ENCODE results near the gene NUDT4B.
"Not testable (repeated sequence)": the region's sequence is repeated elsewhere in the genome, so short reads cannot be mapped to it uniquely, and the experiment has no call there.

NUDT4B gene

DNA sequence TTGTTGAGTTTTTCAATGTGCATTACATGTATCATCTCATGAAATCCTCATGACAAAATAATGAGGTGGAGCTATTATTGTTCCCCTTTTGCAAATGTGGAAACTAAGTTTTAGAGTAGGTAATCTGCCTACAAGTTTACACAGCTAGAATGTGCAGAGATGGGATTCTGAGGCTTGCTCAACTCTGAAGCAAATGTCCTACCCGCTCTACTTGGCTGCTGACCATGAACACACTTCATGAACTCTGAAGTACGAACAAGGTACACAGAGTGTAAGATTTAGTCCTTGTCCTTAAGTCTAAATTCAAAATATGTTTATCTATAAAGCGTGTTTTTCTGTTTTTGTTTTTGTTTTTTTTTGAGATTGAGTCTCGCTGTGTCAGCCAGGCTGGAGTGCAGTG lies 5.4 kb upstream of the NUDT4B start:
- not testable (repeated sequence) for DNase-seq

DNA sequence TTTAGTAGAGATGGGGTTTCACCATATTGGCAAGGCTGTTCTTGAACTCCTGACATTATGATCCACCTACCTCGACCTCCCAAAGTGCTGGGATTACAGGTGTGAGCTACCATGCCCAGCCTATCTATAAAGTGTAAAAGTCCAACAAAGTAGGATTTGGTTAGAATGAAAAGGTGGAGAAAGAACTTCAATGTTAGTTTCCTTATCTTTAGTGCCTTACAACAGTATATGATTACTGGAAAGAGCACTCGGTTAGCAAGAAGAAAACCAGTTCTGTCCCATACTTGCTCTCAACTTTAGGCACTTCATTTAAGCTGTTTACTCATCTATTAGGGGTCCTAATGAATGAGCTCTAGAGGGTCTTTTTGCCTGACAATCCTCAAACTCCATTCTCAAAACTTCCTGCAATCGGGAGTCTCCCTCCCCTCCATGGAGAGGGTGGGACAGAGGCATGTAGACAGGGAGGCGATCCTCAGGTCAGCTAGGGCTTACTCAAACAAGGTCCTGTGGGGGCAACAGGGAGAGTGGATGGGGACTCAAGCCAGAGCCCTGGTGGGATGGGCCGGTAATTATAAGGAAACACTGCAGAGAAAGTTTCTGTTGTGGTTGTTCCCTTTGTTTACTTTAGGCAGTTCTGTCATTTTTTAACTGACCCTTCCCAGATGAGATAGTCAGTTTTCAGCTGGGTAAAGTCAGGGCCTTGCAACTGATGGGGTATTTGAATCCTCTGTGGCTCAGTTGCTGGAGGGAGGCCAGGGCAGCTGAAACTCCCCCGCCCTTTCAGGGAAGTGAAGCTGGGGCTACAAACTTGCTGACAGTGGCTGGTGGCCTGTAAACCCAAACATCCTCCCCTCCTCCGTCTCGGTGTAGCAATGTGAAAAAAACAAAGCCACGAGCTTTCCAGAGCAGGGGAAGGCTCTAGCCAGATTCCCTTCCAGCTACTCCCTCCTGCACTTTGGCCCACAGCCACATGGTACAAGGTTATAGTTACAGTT lies 4.6 kb upstream of the NUDT4B start:
- DNase-seq = not testable (repeated sequence)

- not testable (repeated sequence) for DNase-seq
Measured at GRCh38 chr1:148749335-148749681, 734 bp downstream of the NUDT4B start.

- not testable (repeated sequence) for DNase-seq
Measured at GRCh38 chr1:148756231-148756630, 7.7 kb downstream of the NUDT4B start.

- DNase-seq = not testable (repeated sequence)
Measured at GRCh38 chr1:148757446-148757845, 8.9 kb downstream of the NUDT4B start.

DNA sequence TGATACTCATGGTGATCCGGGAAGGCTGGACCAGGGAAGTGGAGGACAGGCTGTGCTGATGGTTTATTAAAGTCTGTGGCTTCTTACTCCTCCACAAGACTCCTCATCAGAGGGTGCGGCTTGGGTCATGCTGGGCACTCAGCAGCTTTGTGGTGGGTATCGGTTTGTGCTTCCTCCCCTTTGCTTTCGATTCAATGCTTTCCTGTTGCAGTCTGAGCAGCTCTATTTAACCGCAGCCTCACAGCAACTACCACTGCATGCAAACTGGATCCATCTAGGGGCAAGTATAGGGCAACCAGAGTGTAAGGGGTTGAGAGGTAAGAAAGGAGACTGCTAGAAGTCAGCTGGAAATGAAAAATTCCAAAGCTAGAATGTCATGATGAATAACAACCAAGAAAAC lies 9.8 kb downstream of the NUDT4B start:
- not testable (repeated sequence) for DNase-seq

DNA sequence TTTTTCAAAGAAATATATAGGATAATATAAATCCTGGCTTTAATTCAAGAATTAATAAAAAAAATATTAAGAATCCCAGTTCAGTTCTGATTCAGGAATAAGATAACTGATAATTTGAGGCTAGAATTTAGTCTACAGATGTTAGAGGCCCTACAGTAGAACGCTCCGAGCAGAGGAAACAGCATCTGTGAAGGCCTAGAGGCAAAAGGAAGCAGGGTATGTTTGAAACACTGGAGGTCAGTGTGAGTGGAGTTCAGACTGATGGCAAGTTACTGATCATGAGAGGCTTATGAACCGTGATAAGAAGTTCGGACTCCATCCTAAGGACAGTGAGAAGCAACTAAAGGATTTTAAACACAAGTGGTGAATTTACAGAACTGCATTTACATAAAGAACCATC lies 10.4 kb downstream of the NUDT4B start:
- not testable (repeated sequence) for DNase-seq

DNA sequence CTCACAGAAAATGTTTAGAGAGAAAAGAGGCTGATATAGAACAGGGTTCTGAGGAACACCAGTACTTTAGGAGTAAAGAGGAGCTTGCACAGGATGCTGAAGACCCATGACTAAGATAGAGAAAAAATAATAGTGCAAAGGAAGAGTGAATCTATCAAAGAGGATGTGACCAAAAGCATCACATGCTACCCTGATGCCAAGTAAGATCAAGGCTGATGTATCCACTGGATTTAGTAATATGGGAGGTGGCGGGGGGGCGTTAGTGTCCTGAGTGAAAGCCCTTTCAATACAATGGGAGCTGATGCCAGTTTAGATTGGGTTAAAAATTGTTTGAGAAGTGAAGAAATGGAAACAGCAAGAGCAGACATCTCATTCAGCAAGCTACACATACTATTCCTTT lies 11.2 kb downstream of the NUDT4B start:
- DNase-seq = not testable (repeated sequence)

DNA sequence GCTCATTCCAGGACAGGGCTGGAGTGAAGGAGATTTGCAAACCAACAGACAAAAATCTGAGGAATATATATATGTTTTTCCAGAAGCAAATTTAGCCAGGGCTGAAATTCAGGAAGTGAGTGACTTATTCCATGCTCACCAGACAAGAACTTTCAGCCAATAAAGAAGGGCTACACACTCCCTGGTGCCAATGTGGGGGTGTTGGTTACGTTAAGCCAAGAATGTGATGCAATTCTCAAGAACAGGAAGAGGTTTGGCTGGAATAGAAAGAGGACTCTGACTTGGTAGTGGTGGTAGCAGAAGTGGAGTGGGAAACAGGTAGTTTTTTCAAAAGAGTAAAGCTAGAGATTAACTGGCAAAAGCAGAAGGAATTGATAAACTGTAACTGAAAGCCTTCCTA lies 11.6 kb downstream of the NUDT4B start:
- DNase-seq = not testable (repeated sequence)

GRCh38 chr1:148761360-148761759 lies 12.8 kb downstream of the NUDT4B start:
- not testable (repeated sequence) for DNase-seq

DNA sequence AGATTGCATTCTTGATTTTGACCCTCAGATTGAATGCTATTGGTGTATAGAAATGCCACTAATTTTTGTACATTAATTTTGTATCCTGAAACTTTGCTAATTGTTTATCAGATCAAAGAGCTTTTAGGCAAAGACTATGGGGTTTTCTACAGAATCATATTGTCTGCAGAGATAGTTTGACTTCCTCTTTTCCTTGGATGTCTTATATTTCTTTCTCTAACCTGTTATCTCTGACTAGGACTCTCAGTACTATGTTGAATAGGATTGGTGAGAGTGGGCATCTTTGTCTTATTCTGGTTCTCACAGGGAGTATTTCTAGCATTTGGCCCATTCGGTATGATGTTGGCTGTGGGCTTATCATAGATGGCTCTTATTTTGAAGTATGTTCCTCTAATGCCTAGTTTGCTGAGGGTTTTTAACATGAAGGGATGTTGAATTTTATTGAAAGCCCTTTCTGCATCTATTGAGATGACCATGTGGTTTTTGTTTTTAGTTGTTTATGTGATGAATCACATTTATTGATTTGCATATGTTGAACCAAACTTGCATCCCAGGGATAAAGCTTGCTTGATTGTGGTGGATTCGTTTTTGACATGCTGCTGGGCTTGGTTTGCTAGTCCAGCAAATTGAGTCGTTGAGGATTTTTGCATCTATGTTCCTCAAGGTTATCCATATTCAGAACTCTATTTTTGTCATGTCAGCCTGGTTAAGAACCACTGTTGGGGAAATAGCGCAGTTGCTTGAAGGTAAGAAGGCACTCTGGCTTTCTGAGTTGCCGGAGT lies 16.9 kb downstream of the NUDT4B start:
- DNase-seq = not testable (repeated sequence)

DNA sequence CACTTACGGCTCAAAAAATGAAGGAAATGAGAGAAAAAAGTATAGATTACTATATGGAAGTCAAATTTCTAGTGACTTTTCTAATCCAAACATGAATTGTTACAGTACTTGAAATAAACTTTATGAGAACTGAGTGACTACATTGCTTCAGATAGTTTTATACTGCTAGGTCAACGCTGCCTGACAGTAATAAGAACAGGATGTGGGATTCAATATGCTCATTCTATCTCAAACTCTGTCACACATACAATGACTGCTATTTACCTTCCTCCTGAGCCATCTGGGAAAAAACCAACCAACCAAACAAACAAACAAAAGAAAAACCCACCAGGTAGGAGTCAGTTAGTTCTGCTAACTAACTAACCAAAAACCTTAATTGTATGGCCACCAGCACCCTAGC lies 20.0 kb downstream of the NUDT4B start:
- not testable (repeated sequence) for DNase-seq

- not testable (repeated sequence) for DNase-seq
Measured at GRCh38 chr1:148769495-148769894, 20.9 kb downstream of the NUDT4B start.

- DNase-seq = not testable (repeated sequence)
Measured at GRCh38 chr1:148773690-148774089, 25.1 kb downstream of the NUDT4B start.

- not testable (repeated sequence) for DNase-seq
Measured at GRCh38 chr1:148774102-148774501, 25.5 kb downstream of the NUDT4B start.

- DNase-seq = not testable (repeated sequence)
Measured at GRCh38 chr1:148775263-148775662, 26.7 kb downstream of the NUDT4B start.

GRCh38 chr1:148777649-148778048 lies 29.1 kb downstream of the NUDT4B start:
- not testable (repeated sequence) for DNase-seq

DNA sequence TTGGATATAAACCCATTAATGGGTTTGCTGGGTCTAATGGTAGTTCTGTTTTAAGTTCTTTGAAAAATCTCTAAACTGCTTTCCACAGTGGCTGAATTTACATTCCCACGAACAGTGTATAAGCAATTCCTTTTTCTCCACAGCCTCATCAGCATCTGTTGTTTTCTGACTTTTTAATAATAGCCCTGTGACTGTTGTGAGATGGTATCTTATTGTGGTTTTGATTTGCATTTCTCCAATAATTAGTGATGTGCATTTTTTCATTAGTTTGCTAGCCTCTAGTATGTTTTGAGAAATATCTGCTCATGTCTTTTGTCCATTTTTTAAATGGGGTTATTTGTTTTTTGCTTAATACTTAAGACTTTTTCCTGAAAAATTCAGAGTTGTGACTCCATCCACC lies 31.8 kb downstream of the NUDT4B start:
- DNase-seq = not testable (repeated sequence)

- not testable (repeated sequence) for DNase-seq
Measured at GRCh38 chr1:148791543-148792099, 43.0 kb downstream of the NUDT4B start.

GRCh38 chr1:148793762-148794332 lies 45.3 kb downstream of the NUDT4B start:
- not testable (repeated sequence) for DNase-seq

Data from femur (tissue), 1 donor.